Coronary artery (tissue), 2 donors: Measurements from ENCODE around the gene PAK3.

ENCODE experiments used
- DNase-seq: peaks from one replicate; pipeline ENCODE4 v3.0.0-alpha.2; 2017; ENCODE audit warnings: low spot score
- H3K27ac ChIP-seq, 2 donors: fragments of 200-600 bp; sonication (generic); one replicate each; pipeline ENCODE4 v1.5.1; 2016 to 2019
- H3K4me3 ChIP-seq: fragments of 200-600 bp; sonication (generic); 2 replicates; pipeline ENCODE4 v1.5.1; 2016; ENCODE audit warnings: mild to moderate bottlenecking, moderate library complexity
- TF ChIP-seq, protein P1 (sequence below): fragments of 200-600 bp; sonication (generic); IDR thresholded peaks from one replicate; pipeline ENCODE4 v1.5.1; 2019; ENCODE audit warnings: antibody characterized with exemption

Gene PAK3

DNA sequence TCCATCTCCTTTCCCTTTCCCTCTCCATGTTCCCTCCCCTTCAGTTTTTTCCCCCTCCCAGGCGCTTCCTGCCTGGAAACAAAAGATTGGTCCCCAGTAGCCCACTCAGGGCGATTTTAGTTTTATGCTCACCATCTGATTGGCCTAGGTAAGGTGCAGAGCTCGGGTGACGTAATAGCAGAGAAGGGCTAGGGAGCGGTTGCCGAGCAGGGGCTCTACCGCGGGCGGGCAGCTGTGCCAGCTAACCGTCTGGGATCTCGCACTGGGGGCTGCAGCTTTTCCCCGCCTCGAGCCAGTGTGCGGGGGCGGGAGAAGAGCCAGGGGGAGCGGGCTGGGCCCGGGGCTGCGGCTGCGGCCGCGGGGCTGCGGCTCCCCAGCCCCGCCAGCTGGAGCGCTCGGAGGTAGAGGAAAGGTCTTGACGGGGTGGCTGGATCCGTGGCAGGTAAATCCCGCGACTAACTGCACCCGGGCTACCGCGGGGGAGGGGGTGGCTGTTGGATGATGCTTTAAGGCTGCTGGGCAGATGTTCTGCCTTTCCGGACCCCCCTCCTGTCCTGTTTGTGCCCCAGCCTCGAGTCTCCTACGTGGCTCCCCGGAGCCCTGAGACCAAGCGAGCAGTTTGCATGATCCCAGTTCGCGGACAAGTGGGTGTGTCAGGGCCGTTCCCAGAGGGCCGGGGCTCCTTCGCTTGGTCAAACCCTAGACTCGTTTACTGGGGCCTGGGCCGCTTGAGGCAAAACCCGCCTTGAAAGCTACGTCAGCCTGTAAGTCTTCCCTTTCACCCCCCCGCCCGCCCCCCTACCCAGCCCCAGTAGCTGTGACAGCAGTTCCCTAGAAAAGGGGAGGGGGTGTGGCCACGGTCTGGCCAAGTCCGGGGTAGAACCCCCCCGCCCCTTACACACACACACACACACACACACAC lies at the start of gene PAK3:
Gene PAK3 (plus strand): TSS at position 218 of the 922 bp plus-strand sequence. CDS start 26,913 bp downstream, outside the sequence.
- peak within 1 kb of the TSS; percentile 78 to 79 for H3K27ac ChIP-seq

DNA sequence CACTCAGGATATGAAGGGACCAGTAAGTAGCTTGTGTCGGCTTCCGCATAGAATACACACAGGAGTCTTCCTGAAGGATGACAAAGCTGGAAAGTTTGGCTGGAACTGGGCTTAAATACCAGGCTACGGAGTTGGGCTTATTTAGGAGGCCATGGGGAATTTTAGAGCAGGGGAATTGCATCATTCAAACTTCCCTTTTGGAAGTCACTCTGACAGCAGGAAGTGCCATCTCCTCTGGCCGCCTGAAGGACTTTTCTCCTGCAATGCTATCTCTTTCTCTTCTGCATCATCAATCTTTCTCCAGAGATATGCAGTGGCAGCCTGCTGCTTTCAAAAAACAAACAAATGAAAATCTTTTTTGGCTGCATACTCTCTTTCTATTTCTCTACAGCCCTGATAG lies 48.4 kb upstream of the PAK3 start:
- TF ChIP-seq, protein P1, sequence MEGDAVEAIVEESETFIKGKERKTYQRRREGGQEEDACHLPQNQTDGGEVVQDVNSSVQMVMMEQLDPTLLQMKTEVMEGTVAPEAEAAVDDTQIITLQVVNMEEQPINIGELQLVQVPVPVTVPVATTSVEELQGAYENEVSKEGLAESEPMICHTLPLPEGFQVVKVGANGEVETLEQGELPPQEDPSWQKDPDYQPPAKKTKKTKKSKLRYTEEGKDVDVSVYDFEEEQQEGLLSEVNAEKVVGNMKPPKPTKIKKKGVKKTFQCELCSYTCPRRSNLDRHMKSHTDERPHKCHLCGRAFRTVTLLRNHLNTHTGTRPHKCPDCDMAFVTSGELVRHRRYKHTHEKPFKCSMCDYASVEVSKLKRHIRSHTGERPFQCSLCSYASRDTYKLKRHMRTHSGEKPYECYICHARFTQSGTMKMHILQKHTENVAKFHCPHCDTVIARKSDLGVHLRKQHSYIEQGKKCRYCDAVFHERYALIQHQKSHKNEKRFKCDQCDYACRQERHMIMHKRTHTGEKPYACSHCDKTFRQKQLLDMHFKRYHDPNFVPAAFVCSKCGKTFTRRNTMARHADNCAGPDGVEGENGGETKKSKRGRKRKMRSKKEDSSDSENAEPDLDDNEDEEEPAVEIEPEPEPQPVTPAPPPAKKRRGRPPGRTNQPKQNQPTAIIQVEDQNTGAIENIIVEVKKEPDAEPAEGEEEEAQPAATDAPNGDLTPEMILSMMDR: no peak
- Histone ChIP-seq H3K4me3 (no peak overlapping the region), H3K27ac (no peak overlapping the region)
- DNase-seq: no peak

More for the DNA sequence above, at the start of gene PAK3:
- peak; percentile 75 for DNase-seq
- H3K4me3 ChIP-seq: peak within 1 kb of the TSS; percentile 71
- TF ChIP-seq, protein P1: no peak

DNA sequence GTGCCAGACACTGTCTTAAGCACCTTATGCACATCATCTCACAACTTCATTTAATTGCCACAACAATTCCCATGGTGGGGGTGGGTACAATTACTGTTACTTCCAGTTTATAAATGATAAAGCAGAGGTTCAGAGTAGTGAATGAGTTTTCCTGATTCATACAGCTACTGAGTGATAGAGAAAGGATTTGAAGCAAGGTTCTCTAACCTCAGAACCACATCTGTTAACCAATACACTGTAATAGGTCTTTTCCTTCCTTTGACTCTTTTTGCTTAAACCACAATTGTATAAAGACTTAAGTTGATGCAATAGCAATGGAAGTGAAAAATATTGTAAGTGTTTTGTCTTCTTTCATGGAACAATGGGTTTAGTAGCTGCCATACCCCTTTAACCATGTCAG lies 43.5 kb upstream of the PAK3 start:
- TF ChIP-seq, protein P1: no peak
- Histone ChIP-seq H3K27ac (no peak overlapping the region), H3K4me3 (no peak overlapping the region)
- no peak for DNase-seq

DNA sequence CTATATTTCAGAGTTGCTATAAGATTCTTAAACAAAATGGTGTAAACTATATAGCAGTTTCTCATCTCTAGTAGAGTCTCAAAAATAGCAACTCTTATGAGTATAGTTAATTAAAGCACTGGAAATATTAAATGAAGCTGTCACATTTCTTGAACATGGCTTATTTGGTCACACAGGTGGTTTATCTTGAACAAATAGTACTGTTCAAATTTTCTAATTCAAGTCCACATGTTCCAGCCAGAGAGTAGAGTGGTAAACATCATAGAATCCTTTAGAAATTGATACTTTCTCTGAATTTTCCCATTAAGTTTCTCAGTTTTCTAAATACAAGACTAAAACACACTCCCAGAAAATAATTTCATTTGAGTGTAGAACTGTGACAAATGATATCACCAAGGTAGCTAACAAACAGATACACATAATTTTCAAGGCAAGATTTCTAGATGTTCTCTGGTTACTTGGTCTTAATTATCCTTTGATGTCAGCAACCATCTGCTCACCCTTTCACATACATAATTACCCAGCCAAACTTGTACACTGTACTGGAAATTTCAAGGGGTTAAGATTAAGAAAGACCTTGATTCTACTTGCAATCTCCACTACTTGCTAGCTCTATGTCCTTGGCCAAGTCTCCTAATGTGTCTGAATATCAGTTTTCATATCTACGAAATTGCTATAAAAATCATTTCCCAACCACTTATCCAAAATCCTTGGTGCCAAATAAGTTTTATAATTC lies 24.3 kb upstream of the PAK3 start:
- DNase-seq: no peak
- Histone ChIP-seq H3K4me3 (no peak overlapping the region), H3K27ac (no peak overlapping the region)
- TF ChIP-seq, protein P1: no peak

DNA sequence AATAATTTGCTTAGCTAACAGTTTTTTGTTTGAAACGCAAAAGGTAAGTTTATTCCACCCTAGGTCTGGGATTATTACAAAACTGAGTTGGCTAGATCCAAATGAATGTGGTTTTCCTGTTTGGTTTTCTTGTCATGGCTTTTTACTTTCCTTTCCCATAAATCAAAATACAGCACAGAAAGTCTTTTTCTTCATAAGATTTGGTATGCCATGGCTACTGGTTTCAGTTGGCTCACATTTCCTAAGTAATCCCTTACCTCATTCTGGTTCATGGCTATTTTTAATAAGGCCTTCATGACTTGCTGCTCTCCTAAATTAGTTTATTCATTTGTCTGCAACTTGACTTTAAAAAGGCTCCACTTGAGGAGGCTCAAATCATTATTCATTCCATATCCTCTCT lies 12.9 kb upstream of the PAK3 start:
- no peak for DNase-seq
- Histone ChIP-seq H3K4me3 (no peak overlapping the region), H3K27ac (no peak overlapping the region)
- TF ChIP-seq, protein P1: no peak

DNA sequence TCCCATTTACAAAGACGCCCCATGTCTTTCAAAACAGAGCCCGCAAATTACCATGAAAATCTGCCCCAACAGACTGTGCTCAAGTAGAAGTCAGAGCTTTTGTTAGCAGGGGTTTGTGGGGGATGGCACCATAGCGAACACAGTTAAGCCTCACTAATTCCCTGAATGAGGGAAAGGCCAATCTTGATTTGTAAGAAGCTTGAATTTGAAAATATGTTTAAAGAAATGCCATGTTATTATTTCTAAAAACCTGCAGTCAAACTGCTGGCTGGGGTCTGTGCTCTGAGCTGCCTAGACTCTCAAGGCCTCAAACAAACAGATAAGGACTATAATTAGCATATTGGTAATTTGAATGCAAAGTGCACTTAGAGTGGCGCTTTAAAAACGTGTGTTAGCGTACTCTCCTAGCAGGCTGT lies 9.4 kb upstream of the PAK3 start:
- no peak for DNase-seq
- TF ChIP-seq, protein P1: no peak

More for the DNA sequence above, 9.4 kb upstream of the PAK3 start:
- no peak overlapping the region for H3K27ac ChIP-seq
- H3K4me3 ChIP-seq: no peak overlapping the region
